ENCODE measurements around the gene PARP12. TPM values are rescaled to one million over a fixed set of nuclear protein-coding genes. Genes with fewer than 3 reads are reported as not detected.

PARP12 gene
- total and polyA plus RNA-seq, 9 of the 15 experiments (the other 6 are each of a cell fraction or from before 2014, with no cell fraction given) = 4.6 to 40.4 (median 23.5) TPM

DNA sequence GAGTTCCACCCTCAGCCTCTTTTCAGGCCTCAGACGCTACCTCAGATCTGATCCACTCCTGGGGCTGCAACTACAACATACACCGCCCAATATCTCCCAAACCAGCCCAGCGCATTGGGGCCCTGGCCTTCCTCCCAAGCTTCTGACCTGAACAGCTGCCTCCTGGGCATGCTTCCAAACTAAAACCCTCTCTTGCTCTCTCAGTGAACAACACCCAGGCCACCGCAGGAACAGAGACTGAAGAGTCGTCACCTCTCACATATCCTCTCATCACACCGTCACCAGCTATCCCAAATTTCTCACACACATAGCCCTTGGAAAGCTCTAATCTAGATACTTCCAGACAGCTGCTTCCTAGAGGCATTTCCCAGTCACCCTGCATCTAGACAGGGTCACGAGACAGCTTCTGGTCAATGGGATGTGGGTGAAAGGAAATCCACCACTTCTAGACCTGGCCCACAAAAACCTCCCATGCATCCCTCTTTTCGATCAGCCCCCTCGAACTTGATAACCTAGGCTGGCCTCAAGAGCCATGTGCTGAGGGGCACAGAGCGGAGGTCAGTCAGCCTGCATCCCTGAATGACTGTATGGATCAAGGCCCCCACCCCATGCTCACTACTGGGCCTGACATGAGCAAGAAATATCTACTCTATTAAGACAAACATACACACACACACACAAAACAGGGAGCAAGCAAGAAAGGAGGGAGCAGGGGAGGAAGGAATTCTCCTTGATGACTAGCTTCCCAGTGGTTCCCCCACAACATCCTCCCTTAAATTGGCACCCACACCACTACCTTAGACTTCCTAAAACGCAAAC is 1.8 kb downstream of the PARP12 start (continued):
- TF ChIP-seq NONO (IDR thresholded peaks at IDR 0.05; ENCODE audit: low read depth in 2 of 2, low read length in 1 of 2) = no peak
- no peak for TF ChIP-seq DLX4 (CRISPR knock-in tag; IDR thresholded peaks at IDR 0.05)
- TF ChIP-seq, protein P1, sequence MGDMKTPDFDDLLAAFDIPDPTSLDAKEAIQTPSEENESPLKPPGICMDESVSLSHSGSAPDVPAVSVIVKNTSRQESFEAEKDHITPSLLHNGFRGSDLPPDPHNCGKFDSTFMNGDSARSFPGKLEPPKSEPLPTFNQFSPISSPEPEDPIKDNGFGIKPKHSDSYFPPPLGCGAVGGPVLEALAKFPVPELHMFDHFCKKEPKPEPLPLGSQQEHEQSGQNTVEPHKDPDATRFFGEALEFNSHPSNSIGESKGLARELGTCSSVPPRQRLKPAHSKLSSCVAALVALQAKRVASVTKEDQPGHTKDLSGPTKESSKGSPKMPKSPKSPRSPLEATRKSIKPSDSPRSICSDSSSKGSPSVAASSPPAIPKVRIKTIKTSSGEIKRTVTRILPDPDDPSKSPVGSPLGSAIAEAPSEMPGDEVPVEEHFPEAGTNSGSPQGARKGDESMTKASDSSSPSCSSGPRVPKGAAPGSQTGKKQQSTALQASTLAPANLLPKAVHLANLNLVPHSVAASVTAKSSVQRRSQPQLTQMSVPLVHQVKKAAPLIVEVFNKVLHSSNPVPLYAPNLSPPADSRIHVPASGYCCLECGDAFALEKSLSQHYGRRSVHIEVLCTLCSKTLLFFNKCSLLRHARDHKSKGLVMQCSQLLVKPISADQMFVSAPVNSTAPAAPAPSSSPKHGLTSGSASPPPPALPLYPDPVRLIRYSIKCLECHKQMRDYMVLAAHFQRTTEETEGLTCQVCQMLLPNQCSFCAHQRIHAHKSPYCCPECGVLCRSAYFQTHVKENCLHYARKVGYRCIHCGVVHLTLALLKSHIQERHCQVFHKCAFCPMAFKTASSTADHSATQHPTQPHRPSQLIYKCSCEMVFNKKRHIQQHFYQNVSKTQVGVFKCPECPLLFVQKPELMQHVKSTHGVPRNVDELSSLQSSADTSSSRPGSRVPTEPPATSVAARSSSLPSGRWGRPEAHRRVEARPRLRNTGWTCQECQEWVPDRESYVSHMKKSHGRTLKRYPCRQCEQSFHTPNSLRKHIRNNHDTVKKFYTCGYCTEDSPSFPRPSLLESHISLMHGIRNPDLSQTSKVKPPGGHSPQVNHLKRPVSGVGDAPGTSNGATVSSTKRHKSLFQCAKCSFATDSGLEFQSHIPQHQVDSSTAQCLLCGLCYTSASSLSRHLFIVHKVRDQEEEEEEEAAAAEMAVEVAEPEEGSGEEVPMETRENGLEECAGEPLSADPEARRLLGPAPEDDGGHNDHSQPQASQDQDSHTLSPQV (IDR thresholded peaks at IDR 0.05) = no peak
- TF ChIP-seq ZKSCAN3 (CRISPR knock-in tag; IDR thresholded peaks at IDR 0.05) = no peak
- no peak for TF ChIP-seq THRAP3 (IDR thresholded peaks at IDR 0.05; ENCODE audit: borderline replicate concordance)
- no peak for TF ChIP-seq MAFF (IDR thresholded peaks at IDR 0.05; ENCODE audit: low read length)
- no peak for TF ChIP-seq TBL1XR1 (IDR thresholded peaks at IDR 0.05; ENCODE audit: low read length in 2 of 2)
- peak; percentile 66 for TF ChIP-seq CBFA2T3 (IDR thresholded peaks at IDR 0.05)
- no peak for TF ChIP-seq TOE1 (IDR thresholded peaks at IDR 0.05; ENCODE audit: borderline replicate concordance)
- TF ChIP-seq TOE1 (CRISPR knock-in tag; IDR thresholded peaks at IDR 0.05; ENCODE audit: borderline replicate concordance, low read depth) = no peak
- 0 out of 4 replicates have a peak, but pooled peaks of 1 of the 2 experiments have one; percentile 16 for TF ChIP-seq MLLT1 (IDR thresholded peaks at IDR 0.05)
- TF ChIP-seq TAF1 (IDR thresholded peaks at IDR 0.05; ENCODE audit: control insufficient read depth, extremely low read depth, insufficient read depth, low read length, severe bottlenecking) = no peak
- TF ChIP-seq, protein P2, sequence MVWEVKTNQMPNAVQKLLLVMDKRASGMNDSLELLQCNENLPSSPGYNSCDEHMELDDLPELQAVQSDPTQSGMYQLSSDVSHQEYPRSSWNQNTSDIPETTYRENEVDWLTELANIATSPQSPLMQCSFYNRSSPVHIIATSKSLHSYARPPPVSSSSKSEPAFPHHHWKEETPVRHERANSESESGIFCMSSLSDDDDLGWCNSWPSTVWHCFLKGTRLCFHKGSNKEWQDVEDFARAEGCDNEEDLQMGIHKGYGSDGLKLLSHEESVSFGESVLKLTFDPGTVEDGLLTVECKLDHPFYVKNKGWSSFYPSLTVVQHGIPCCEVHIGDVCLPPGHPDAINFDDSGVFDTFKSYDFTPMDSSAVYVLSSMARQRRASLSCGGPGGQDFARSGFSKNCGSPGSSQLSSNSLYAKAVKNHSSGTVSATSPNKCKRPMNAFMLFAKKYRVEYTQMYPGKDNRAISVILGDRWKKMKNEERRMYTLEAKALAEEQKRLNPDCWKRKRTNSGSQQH (CRISPR knock-in tag; IDR thresholded peaks at IDR 0.05) = no peak
- TF ChIP-seq ELF1 (tag; IDR thresholded peaks at IDR 0.05) = no peak
- TF ChIP-seq, protein P3, sequence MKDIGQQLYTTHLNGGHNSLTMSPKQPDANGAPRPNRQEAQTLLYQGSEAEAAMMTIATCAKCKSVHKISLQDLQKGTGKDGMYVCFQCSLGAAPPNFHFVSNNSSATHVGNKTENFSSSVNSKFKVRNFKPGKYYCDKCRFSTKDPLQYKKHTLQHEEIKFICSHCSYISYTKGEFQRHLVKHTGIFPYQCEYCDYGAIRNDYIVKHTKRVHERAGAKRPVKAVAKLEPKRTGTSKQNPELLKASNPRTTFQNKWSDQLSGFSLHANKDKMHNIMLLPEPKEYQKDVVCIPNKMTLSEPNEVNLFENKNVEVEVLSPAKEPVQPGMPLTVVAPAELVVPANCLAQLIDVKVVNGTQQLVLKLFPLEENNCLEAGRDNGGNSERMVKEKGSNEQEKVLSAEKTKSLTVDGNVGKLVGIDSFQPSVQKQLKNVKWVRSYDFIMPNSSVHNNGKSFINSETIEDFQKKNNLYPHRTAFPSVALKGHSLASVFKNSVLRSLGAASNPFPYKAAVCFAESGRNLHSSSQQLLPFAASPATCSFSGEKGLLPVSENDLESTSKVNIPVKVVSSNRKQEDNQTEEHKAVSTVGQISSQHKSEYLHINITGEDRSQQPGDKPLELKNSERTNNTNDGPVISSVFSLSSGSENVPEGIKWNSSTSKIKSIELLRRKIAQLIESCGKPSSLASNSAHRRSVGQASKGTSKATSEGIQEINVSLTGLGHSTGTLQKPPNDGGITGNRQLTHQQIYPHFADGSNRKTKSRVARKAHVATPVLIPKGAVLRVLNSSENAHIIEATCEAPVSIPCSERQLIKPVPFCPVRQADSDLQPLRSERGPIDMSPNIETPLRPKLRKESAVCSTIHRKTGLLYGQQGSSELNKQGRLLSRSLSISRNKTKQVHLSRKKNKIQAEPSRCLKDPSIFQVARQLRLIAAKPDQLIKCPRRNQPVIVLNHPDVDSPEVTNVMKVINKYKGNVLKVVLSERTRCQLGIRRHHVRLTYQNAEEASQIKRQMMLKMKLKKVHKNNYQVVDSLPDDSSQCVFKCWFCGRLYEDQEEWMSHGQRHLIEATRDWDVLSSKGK (CRISPR knock-in tag; IDR thresholded peaks at IDR 0.05) = no peak
- no peak for TF ChIP-seq ZSCAN32 (CRISPR knock-in tag; IDR thresholded peaks at IDR 0.05)

Measured in K562 (cell line).